HL-60 (cell line): ENCODE results near the gene SDCBP2.

Source experiments
- DNase-seq, 2 experiments: peaks; one replicate each; pipeline ENCODE4 v3.0.0-alpha.2; 2010 to 2020; ENCODE audit warnings: low read depth in 1 of 2, low spot score in 1 of 2
- H3K27ac ChIP-seq: fragments of 250-450 bp; sonication (Bioruptor Pico); replicated peaks from 2 replicates; pipeline ENCODE4 v1.5.1; 2020; ENCODE audit warnings: mild to moderate bottlenecking, moderate library complexity
- H3K27me3 ChIP-seq: fragments of 250-450 bp; sonication (Bioruptor Pico); 2 replicates; pipeline ENCODE4 v1.5.1; 2021; ENCODE audit warnings: mild to moderate bottlenecking, moderate library complexity; ENCODE audit not compliant: insufficient read depth, poor library complexity, severe bottlenecking
- H3K4me3 ChIP-seq: replicated peaks from 2 replicates; pipeline ENCODE4 v1.5.1; 2011; ENCODE audit warnings: mild to moderate bottlenecking, control low read depth, low read length; ENCODE audit not compliant: insufficient read depth
- CTCF ChIP-seq: IDR thresholded peaks from one replicate; pipeline ENCODE4 v1.5.1; 2011; ENCODE audit warnings: low read length, control low read depth, inconsistent platforms; ENCODE audit not compliant: insufficient read depth
- GABPA ChIP-seq: IDR thresholded peaks from 2 replicates; pipeline ENCODE4 v1.6.1; 2012; ENCODE audit warnings: low read depth
- POLR2AphosphoS5 ChIP-seq: IDR thresholded peaks from 2 replicates; pipeline ENCODE4 v1.6.1; 2012; ENCODE audit warnings: low read depth
- REST ChIP-seq: IDR thresholded peaks from 2 replicates; pipeline ENCODE4 v1.6.1; 2012; ENCODE audit warnings: low read depth; ENCODE audit not compliant: insufficient replicate concordance
- SPI1 ChIP-seq: IDR thresholded peaks from 2 replicates; pipeline ENCODE4 v1.6.1; 2012; ENCODE audit warnings: low read depth, mild to moderate bottlenecking, borderline replicate concordance

SDCBP2 gene

GRCh38 chr20:1273366-1273765 lies 55.6 kb downstream of the SDCBP2 start:
- Histone ChIP-seq H3K27ac (no peak overlapping the region), H3K27me3 (no peaks in the 10 kb centered on the region), H3K4me3 (no peak overlapping the region)
- DNase-seq, result no peak
- no peak for TF ChIP-seq GABPA
- no peak for TF ChIP-seq CTCF
- TF ChIP-seq POLR2AphosphoS5, result no peak
- TF ChIP-seq REST, result no peak
- TF ChIP-seq SPI1, result no peak

GRCh38 chr20:1272368-1273100 lies 56.4 kb downstream of the SDCBP2 start:
- H3K4me3 ChIP-seq, result no peak overlapping the region
- peak in 1 of 2 experiments; percentile 71 for DNase-seq
- H3K27me3 ChIP-seq, result peaks cover 3% of the 10 kb centered on the region
- no peak overlapping the region for H3K27ac ChIP-seq
- TF ChIP-seq SPI1 (peak; percentile 19; the same call in 1 of the 2 replicates), GABPA (no peak)

GRCh38 chr20:1269850-1270249 lies 59.1 kb downstream of the SDCBP2 start:
- no peak for DNase-seq
- Histone ChIP-seq H3K27ac (no peak overlapping the region), H3K27me3 (peaks cover 23% of the 10 kb centered on the region), H3K4me3 (no peak overlapping the region)
- TF ChIP-seq GABPA, result no peak
- no peak for TF ChIP-seq CTCF
- TF ChIP-seq SPI1, result no peak
- no peak for TF ChIP-seq REST
- TF ChIP-seq POLR2AphosphoS5, result no peak

- Histone ChIP-seq H3K27ac (no peak overlapping the region), H3K27me3 (peaks cover 23% of the 10 kb centered on the region), H3K4me3 (no peak overlapping the region)
- no peak for TF ChIP-seq GABPA
- no peak for TF ChIP-seq REST
- TF ChIP-seq SPI1, result no peak
- no peak for TF ChIP-seq POLR2AphosphoS5
- TF ChIP-seq CTCF, result no peak
- no peak for DNase-seq
Measured at GRCh38 chr20:1269235-1269634, 59.7 kb downstream of the SDCBP2 start.
